Measurements from ENCODE around the gene GPR78. TPM values are rescaled to one million over a fixed set of nuclear protein-coding genes. Genes with fewer than 3 reads are reported as not detected.

Gene GPR78
- total RNA-seq, 1 donor from 2014 or later = 0.16 TPM

GRCh38 chr4:8552581-8553205 lies 27.5 kb upstream of the GPR78 start:
- H3K27ac ChIP-seq (ENCODE audit: low read depth, low read length) = no peak overlapping the region
- Mint-ChIP-seq H3K4me3 (ENCODE audit: unreplicated experiment) (no peak overlapping the region), H3K27me3 (ENCODE audit: low read depth, unreplicated experiment) (peaks cover 34% of the 10 kb centered on the region), H3K36me3 (ENCODE audit: low read depth, unreplicated experiment) (peaks cover 2% of the 10 kb centered on the region), H3K4me1 (ENCODE audit: low read depth, unreplicated experiment) (peaks cover 5% of the 10 kb centered on the region), H3K9me3 (ENCODE audit: unreplicated experiment) (no peaks in the 10 kb centered on the region), H3K27ac (ENCODE audit: unreplicated experiment) (no peak overlapping the region)
- DNase-seq (ENCODE audit: low read depth) (no peak), FAIRE-seq (no peak)
- H3K4me2 ChIP-seq (ENCODE audit: low read length) = no peak overlapping the region
- H3K9ac ChIP-seq (ENCODE audit: low read length) = no peak overlapping the region
- no peaks in the 10 kb centered on the region for H4K20me1 ChIP-seq (ENCODE audit: insufficient read depth, low read length)
- TF ChIP-seq CTCF (IDR thresholded peaks at IDR 0.05; ENCODE audit: insufficient read depth, low read depth, low read length) = no peak
- no peak for TF ChIP-seq EZH2 (IDR thresholded peaks at IDR 0.05; ENCODE audit: insufficient read depth, low read length)
- H3K4me1 ChIP-seq (ENCODE audit: insufficient read depth, low read length) = peaks cover 2% of the 10 kb centered on the region
- no peaks in the 10 kb centered on the region for H3K27me3 ChIP-seq (ENCODE audit: insufficient read depth, low read length)
- H3K9me3 ChIP-seq (ENCODE audit: insufficient read depth, low read depth, low read length) = no peaks in the 10 kb centered on the region
- H3K4me3 ChIP-seq (ENCODE audit: insufficient read depth, low read depth, low read length) = no peak overlapping the region
- no peaks in the 10 kb centered on the region for H3K79me2 ChIP-seq (ENCODE audit: insufficient read depth, low read length)
- no peaks in the 10 kb centered on the region for H3K36me3 ChIP-seq (ENCODE audit: insufficient read depth, low read length)
- no peak overlapping the region for H2AFZ ChIP-seq (ENCODE audit: low read depth, low read length)

DNA sequence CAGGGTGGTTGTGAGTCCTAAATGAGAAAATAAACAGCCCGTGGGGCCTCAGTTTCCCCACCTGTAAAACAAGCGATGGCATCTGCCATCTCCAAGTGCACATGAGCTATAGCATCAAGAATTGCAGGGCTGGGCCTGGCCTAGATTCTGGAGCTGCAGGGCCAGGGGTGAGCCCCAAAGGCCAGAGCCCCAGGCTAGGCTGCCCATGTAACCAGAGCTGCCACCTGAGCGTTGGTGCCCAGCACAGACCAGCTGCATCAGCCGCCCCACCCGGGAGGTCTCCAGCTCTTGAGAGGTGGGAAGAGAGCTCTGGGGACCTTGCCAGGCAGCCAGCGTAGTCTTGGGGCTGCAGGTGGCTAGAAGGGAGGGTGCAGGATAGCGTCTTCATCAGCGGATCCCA lies 27.0 kb upstream of the GPR78 start:
- Histone ChIP-seq H3K4me1 (ENCODE audit: insufficient read depth, low read length) (no peaks in the 10 kb centered on the region), H3K4me2 (ENCODE audit: low read length) (no peak overlapping the region), H3K9me3 (ENCODE audit: insufficient read depth, low read depth, low read length) (no peaks in the 10 kb centered on the region), H2AFZ (ENCODE audit: low read depth, low read length) (no peak overlapping the region), H4K20me1 (ENCODE audit: insufficient read depth, low read length) (no peaks in the 10 kb centered on the region), H3K4me3 (ENCODE audit: insufficient read depth, low read depth, low read length) (no peak overlapping the region), H3K9ac (ENCODE audit: low read length) (no peak overlapping the region), H3K36me3 (ENCODE audit: insufficient read depth, low read length) (no peaks in the 10 kb centered on the region), H3K27me3 (ENCODE audit: insufficient read depth, low read length) (no peaks in the 10 kb centered on the region), H3K27ac (ENCODE audit: low read depth, low read length) (no peak overlapping the region), H3K79me2 (ENCODE audit: insufficient read depth, low read length) (no peaks in the 10 kb centered on the region)
- no peak overlapping the region for H3K4me3 Mint-ChIP-seq (ENCODE audit: unreplicated experiment)
- no peak for TF ChIP-seq EZH2 (IDR thresholded peaks at IDR 0.05; ENCODE audit: insufficient read depth, low read length)
- FAIRE-seq (no peak), DNase-seq (ENCODE audit: low read depth) (no peak)
- no peaks in the 10 kb centered on the region for H3K9me3 Mint-ChIP-seq (ENCODE audit: unreplicated experiment)
- H3K36me3 Mint-ChIP-seq (ENCODE audit: low read depth, unreplicated experiment) = peaks cover 2% of the 10 kb centered on the region
- H3K4me1 Mint-ChIP-seq (ENCODE audit: low read depth, unreplicated experiment) = peaks cover 5% of the 10 kb centered on the region
- peaks cover 34% of the 10 kb centered on the region for H3K27me3 Mint-ChIP-seq (ENCODE audit: low read depth, unreplicated experiment)
- no peak overlapping the region for H3K27ac Mint-ChIP-seq (ENCODE audit: unreplicated experiment)

GRCh38 chr4:8553991-8554405 lies 26.2 kb upstream of the GPR78 start:
- Histone ChIP-seq H3K4me3 (ENCODE audit: insufficient read depth, low read depth, low read length) (no peak overlapping the region), H3K36me3 (ENCODE audit: insufficient read depth, low read length) (no peaks in the 10 kb centered on the region), H3K4me2 (ENCODE audit: low read length) (no peak overlapping the region), H3K79me2 (ENCODE audit: insufficient read depth, low read length) (no peaks in the 10 kb centered on the region), H4K20me1 (ENCODE audit: insufficient read depth, low read length) (no peaks in the 10 kb centered on the region), H3K9me3 (ENCODE audit: insufficient read depth, low read depth, low read length) (no peaks in the 10 kb centered on the region), H3K9ac (ENCODE audit: low read length) (no peak overlapping the region), H3K27me3 (ENCODE audit: insufficient read depth, low read length) (no peaks in the 10 kb centered on the region), H2AFZ (ENCODE audit: low read depth, low read length) (no peak overlapping the region), H3K27ac (ENCODE audit: low read depth, low read length) (no peak overlapping the region), H3K4me1 (ENCODE audit: insufficient read depth, low read length) (peaks cover 3% of the 10 kb centered on the region)
- no peak for DNase-seq (ENCODE audit: low read depth)
- peaks cover 2% of the 10 kb centered on the region for H3K36me3 Mint-ChIP-seq (ENCODE audit: low read depth, unreplicated experiment)
- H3K9me3 Mint-ChIP-seq (ENCODE audit: unreplicated experiment) = no peaks in the 10 kb centered on the region
- peaks cover 5% of the 10 kb centered on the region for H3K4me1 Mint-ChIP-seq (ENCODE audit: low read depth, unreplicated experiment)
- H3K4me3 Mint-ChIP-seq (ENCODE audit: unreplicated experiment) = no peak overlapping the region
- H3K27me3 Mint-ChIP-seq (ENCODE audit: low read depth, unreplicated experiment) = peaks cover 34% of the 10 kb centered on the region
- FAIRE-seq = no peak
- no peak overlapping the region for H3K27ac Mint-ChIP-seq (ENCODE audit: unreplicated experiment)
- TF ChIP-seq CTCF (IDR thresholded peaks at IDR 0.05; ENCODE audit: insufficient read depth, low read depth, low read length) = no peak
- TF ChIP-seq EZH2 (IDR thresholded peaks at IDR 0.05; ENCODE audit: insufficient read depth, low read length) = no peak
